ENCODE data around the gene SLC17A1.

SLC17A1 gene

DNA sequence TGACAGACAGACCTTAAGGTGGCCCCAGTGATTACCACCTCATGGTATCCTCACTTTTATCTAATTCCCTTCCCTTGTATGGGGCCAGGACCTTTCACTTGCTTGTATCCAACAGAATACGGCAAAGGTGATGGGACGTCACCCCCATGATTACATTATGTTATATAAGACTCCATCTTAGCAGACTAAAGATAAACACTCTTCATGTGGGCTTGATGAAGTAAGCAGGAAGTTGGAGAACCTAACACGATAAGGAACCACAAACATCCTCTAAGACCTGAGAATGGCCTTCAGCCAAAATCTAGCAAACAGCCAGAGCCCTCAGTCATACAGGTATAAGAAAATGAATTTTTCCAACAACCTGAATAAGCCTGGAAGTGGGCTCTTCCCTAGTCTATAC lies 34.2 kb upstream of the SLC17A1 start:
- no peak overlapping the region for H3K9ac ChIP-seq (ENCODE audit: low read length)
- no peaks in the 10 kb centered on the region for H3K36me3 ChIP-seq (replicated peaks; ENCODE audit: insufficient read depth, low read length)
- H4K20me1 ChIP-seq (ENCODE audit: insufficient read depth, low read length): no peaks in the 10 kb centered on the region
- no peak for TF ChIP-seq EZH2 (optimal IDR thresholded peaks at IDR 0.05; ENCODE audit: low read depth, low read length)
- TF ChIP-seq CTCF (IDR thresholded peaks at IDR 0.05; ENCODE audit: low read length): no peak
- no peak for TF ChIP-seq EZH2phosphoT487 (IDR thresholded peaks at IDR 0.05; ENCODE audit: low read length)
- H3K27me3 ChIP-seq (replicated peaks; ENCODE audit: insufficient read depth, low read length): no peaks in the 10 kb centered on the region
- DNase-seq: no peak
- H3K9me2 ChIP-seq (replicated peaks; ENCODE audit: insufficient read depth, low read length): no peaks in the 10 kb centered on the region
- H3K9me3 ChIP-seq (replicated peaks; ENCODE audit: insufficient read depth, low read length): no peaks in the 10 kb centered on the region
- no peaks in the 10 kb centered on the region for H3K4me1 ChIP-seq (ENCODE audit: low read length)
- no peak overlapping the region for H3K4me3 ChIP-seq (ENCODE audit: low read length)
- H3K4me2 ChIP-seq (ENCODE audit: low read depth, low read length): no peak overlapping the region
- H2AFZ ChIP-seq (ENCODE audit: low read length): no peak overlapping the region
- H3F3A ChIP-seq (ENCODE audit: insufficient read depth, low read length): no peaks in the 10 kb centered on the region
- H3K79me2 ChIP-seq (ENCODE audit: low read length): no peaks in the 10 kb centered on the region
- H3K27ac ChIP-seq (ENCODE audit: low read length): no peak overlapping the region

- Histone ChIP-seq H3K79me2 (ENCODE audit: low read length) (no peaks in the 10 kb centered on the region), H3K27me3 (replicated peaks; ENCODE audit: insufficient read depth, low read length) (no peaks in the 10 kb centered on the region), H3K4me2 (ENCODE audit: low read depth, low read length) (no peak overlapping the region), H2AFZ (ENCODE audit: low read length) (no peak overlapping the region), H3K4me1 (ENCODE audit: low read length) (no peaks in the 10 kb centered on the region), H4K20me1 (ENCODE audit: insufficient read depth, low read length) (no peaks in the 10 kb centered on the region), H3K27ac (ENCODE audit: low read length) (no peak overlapping the region), H3F3A (ENCODE audit: insufficient read depth, low read length) (no peaks in the 10 kb centered on the region), H3K36me3 (replicated peaks; ENCODE audit: insufficient read depth, low read length) (no peaks in the 10 kb centered on the region), H3K9me3 (replicated peaks; ENCODE audit: insufficient read depth, low read length) (no peaks in the 10 kb centered on the region), H3K4me3 (ENCODE audit: low read length) (no peak overlapping the region), H3K9me2 (replicated peaks; ENCODE audit: insufficient read depth, low read length) (no peaks in the 10 kb centered on the region), H3K9ac (ENCODE audit: low read length) (no peak overlapping the region)
- TF ChIP-seq CTCF (IDR thresholded peaks at IDR 0.05; ENCODE audit: low read length): no peak
- no peak for TF ChIP-seq EZH2 (optimal IDR thresholded peaks at IDR 0.05; ENCODE audit: low read depth, low read length)
- no peak for TF ChIP-seq EZH2phosphoT487 (IDR thresholded peaks at IDR 0.05; ENCODE audit: low read length)
- no peak for DNase-seq
Measured at GRCh38 chr6:25863360-25863759, 31.5 kb upstream of the SLC17A1 start.

DNA sequence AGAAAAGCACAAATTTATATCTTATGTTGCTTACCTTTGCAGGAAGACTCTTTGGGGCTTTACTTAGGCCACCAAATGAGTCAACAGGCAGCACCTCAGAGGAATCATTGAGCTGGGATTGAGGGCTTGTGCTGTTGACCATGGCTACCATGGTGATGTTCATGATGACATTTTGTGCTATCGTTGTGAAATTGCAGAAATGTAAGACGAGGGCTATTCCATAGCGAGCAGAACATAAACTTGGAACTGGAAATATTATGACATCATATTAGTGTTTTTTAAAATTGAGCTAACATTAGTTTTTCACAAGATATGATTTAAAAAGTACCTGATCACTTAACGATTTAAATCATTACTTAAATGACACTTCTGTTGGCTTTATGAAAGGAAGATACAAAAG lies 30.3 kb upstream of the SLC17A1 start:
- Histone ChIP-seq H3K79me2 (ENCODE audit: low read length) (no peaks in the 10 kb centered on the region), H3K27me3 (replicated peaks; ENCODE audit: insufficient read depth, low read length) (no peaks in the 10 kb centered on the region), H3K9me3 (replicated peaks; ENCODE audit: insufficient read depth, low read length) (no peaks in the 10 kb centered on the region), H4K20me1 (ENCODE audit: insufficient read depth, low read length) (no peaks in the 10 kb centered on the region), H3K4me1 (ENCODE audit: low read length) (no peaks in the 10 kb centered on the region), H3K36me3 (replicated peaks; ENCODE audit: insufficient read depth, low read length) (no peaks in the 10 kb centered on the region), H3K27ac (ENCODE audit: low read length) (no peak overlapping the region), H2AFZ (ENCODE audit: low read length) (no peak overlapping the region), H3K9me2 (replicated peaks; ENCODE audit: insufficient read depth, low read length) (no peaks in the 10 kb centered on the region), H3K9ac (ENCODE audit: low read length) (no peak overlapping the region), H3K4me2 (ENCODE audit: low read depth, low read length) (no peak overlapping the region), H3F3A (ENCODE audit: insufficient read depth, low read length) (no peaks in the 10 kb centered on the region), H3K4me3 (ENCODE audit: low read length) (no peak overlapping the region)
- no peak for DNase-seq
- TF ChIP-seq EZH2phosphoT487 (IDR thresholded peaks at IDR 0.05; ENCODE audit: low read length) (no peak), CTCF (IDR thresholded peaks at IDR 0.05; ENCODE audit: low read length) (no peak), EZH2 (optimal IDR thresholded peaks at IDR 0.05; ENCODE audit: low read depth, low read length) (no peak)
